Pancreas (tissue), 10 donors: ENCODE measurements around the gene YPEL4. TPM values are rescaled to one million over a fixed set of nuclear protein-coding genes. Genes with fewer than 3 reads are reported as not detected.
"Not testable (repeated sequence)": the region's sequence is repeated elsewhere in the genome, so short reads cannot be mapped to it uniquely, and the experiment has no call there.

ENCODE experiments used
- ATAC-seq, 4 donors: fragments of 200-7000 bp; cut with Tn5 transposase; one replicate each; pipeline versions ENCODE4 v1.8.0 to v1.9.1; 2020; ENCODE audit warnings: mild to moderate bottlenecking in 4 of 4, moderate library complexity in 4 of 4
- DNase-seq, 6 donors: peaks; one replicate each; pipeline ENCODE4 v3.0.0-alpha.2; 2020
- FAIRE-seq: peaks from 2 replicates; lab custom pipeline; 2012; peaks lifted over from hg19 to GRCh38; lab: Jason Lieb, UNC
- H3K27ac ChIP-seq, 4 donors: fragments of 200-600 bp; sonication (generic); 1 replicate in 3 of 4; 2 replicates in 1 of 4; pipeline versions ENCODE4 v1.5.0 to v1.8.0; 2020
- H3K27me3 ChIP-seq, 4 donors: fragments of 200-600 bp; one replicate each; pipeline ENCODE4 v1.8.0; 2021
- H3K36me3 ChIP-seq, 3 donors: fragments of 200-600 bp; sonication (generic) in 1 of 3; one replicate each; pipeline versions ENCODE4 v1.5.0 to v1.8.0; 2020 to 2021
- H3K4me1 ChIP-seq, 3 donors: fragments of 200-600 bp; one replicate each; pipeline ENCODE4 v1.8.0; 2021
- H3K4me3 ChIP-seq, 4 donors: fragments of 200-600 bp; sonication (generic) in 2 of 4; one replicate each; pipeline versions ENCODE4 v1.5.0 to v1.8.0; 2020 to 2021
- H3K9me3 ChIP-seq, 4 donors: fragments of 200-600 bp; one replicate each; pipeline ENCODE4 v1.8.0; 2021
- WGBS, 2 donors: extraction: QIAGEN DNeasy Blood & Tissue Kit; methylation state at CpG; one replicate each; pipeline ENCODE4 v1.1.7; 2013; 5-methylcytosine and 5-hydroxymethylcytosine counted together
- intact Hi-C, 3 donors: fragments of 100-400 bp; cut with DNase I; formaldehyde crosslinking; loops; one replicate each; pipeline versions ENCODE4 v1.11.1 to v1.14.2; 2022
- polyA plus RNA-seq, 2 donors: library from polyadenylated mRNA; stranded (reverse); fragments of 200-250 nt; gene quantifications; one replicate each; pipeline ENCODE4 v1.2.3, GENCODE V29; 2013
- total RNA-seq, 6 donors: library from RNA; stranded (reverse); fragmentation: NEBNext Ultra II Directional in 4 of 6; extraction: Animal tissue kit (Norgen Biotek cat#: 25700) in 4 of 6; gene quantifications; one replicate each; pipeline versions ENCODE4 v1.2.1 to v1.2.4, GENCODE V29; 2021 to 2023
- TF ChIP-seq, protein P1 (sequence below), 4 donors: fragments of 200-600 bp; sonication (generic) in 3 of 4; IDR thresholded peaks; one replicate each; pipeline versions ENCODE4 v1.5.0 to v1.8.0; 2021; ENCODE audit warnings: antibody characterized with exemption in 4 of 4
- donor health status: healthy with polysubstance abuse.
- donor health status: DM: no; HTN: no; CAD: no; lungs with moderate emphysema.
- donor health status: DM: no; HTN: no; CAD: no.
- donor health status: control.
- donor health status: control.
- donor health status: Bipolar disorder and iron deficiency.
- donor health status: DM: yes; HTN: yes; CAD: no.
- donor health status: DM: no; HTN: no; CAD: no.
- donor health status: DM: no; HTN: no; CAD: no.
- donor health status: DM: yes; HTN: yes; CAD: no.

YPEL4 gene
- total and polyA plus RNA-seq, 8 donors = 0.12 to 0.68 (median 0.28) TPM; not detected in 1

DNA sequence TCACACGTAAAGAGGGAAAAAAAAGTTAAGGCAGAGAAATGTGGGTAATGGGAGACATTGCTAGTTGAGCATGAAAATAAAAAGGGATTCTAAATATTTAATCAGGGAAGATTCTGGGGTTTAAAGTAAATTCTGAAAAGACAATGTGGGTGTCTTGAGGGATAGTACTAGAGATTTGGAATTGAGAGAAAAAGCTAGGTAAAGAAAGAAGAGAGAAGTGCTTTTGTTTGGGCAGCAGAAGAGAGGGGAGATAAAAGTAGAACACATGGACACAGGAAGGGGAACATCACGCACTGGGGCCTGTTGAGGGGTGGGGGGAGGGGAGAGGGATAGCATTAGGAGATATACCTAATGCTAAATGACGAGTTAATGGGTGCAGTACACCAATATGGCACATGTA, 3.5 kb upstream of the YPEL4 start:
- FAIRE-seq = no peak
- DNase-seq = no peak
- Histone ChIP-seq H3K27me3 (peaks cover 0 to 9% (median 0%) of the 10 kb centered on the region in 4 donors), H3K27ac (no peak overlapping the region), H3K4me1 (peaks cover 0 to 5% (median 4%) of the 10 kb centered on the region in 3 donors), H3K4me3 (no peak overlapping the region), H3K36me3 (no peaks in the 10 kb centered on the region), H3K9me3 (no peaks in the 10 kb centered on the region)
- intact Hi-C loops = no loop called here
- TF ChIP-seq, protein P1, sequence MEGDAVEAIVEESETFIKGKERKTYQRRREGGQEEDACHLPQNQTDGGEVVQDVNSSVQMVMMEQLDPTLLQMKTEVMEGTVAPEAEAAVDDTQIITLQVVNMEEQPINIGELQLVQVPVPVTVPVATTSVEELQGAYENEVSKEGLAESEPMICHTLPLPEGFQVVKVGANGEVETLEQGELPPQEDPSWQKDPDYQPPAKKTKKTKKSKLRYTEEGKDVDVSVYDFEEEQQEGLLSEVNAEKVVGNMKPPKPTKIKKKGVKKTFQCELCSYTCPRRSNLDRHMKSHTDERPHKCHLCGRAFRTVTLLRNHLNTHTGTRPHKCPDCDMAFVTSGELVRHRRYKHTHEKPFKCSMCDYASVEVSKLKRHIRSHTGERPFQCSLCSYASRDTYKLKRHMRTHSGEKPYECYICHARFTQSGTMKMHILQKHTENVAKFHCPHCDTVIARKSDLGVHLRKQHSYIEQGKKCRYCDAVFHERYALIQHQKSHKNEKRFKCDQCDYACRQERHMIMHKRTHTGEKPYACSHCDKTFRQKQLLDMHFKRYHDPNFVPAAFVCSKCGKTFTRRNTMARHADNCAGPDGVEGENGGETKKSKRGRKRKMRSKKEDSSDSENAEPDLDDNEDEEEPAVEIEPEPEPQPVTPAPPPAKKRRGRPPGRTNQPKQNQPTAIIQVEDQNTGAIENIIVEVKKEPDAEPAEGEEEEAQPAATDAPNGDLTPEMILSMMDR (IDR thresholded peaks at IDR 0.05) = no peak
- 42 to 48% methylated on average over 3 of the region's 3 CpGs for WGBS, 2 donors
- no peak for ATAC-seq

DNA sequence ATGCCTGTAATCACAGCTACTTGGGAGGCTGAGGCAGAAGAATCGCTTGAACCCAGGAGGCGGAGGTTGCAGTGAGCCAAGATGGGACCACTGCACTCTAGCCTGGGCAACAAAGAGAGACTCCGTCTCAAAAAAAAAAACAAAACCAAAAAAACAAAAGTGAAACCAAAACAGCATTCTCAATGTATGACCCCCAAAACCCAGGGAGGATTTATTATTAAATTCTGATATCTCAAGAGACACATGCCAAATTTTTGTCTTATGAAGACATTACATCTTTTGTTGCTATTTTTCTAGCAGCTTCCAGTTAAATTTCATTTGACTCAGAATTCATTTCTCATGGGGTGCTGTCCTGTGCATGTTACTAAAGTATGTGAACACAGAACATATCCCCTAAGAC, 3.0 kb upstream of the YPEL4 start:
- TF ChIP-seq, protein P1 (IDR thresholded peaks at IDR 0.05) = no peak
- Histone ChIP-seq H3K36me3 (no peaks in the 10 kb centered on the region), H3K4me1 (peaks cover 0 to 5% (median 4%) of the 10 kb centered on the region in 3 donors), H3K27ac (no peak overlapping the region), H3K4me3 (no peak overlapping the region), H3K27me3 (peaks cover 0 to 9% (median 0%) of the 10 kb centered on the region in 4 donors), H3K9me3 (no peaks in the 10 kb centered on the region)
- intact Hi-C loops = no loop called here
- ATAC-seq (no peak), FAIRE-seq (no peak), DNase-seq (no peak)
- WGBS, 2 donors = 72 to 79% methylated on average over 3 of the region's 3 CpGs

DNA sequence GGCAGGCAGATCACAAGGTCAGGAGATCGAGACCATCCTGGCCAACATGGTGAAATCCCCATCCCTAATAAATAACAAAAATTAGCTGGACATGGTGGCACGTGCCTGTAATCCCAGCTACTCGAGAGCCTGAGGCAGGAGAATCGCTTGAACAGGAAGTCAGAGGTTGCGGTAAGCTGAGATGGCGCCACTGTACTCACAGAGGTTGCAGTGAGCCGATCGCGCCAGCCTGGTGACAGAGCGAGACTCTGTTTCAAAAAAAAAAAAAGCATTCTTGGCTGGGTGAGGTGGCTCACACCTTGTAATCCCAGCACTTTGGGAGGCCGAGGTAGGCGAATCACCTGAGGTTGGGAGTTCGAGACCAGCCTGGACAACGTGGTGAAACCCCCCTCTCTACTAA, 2.5 kb upstream of the YPEL4 start:
- ATAC-seq, H3K27ac ChIP-seq, FAIRE-seq, H3K4me3 ChIP-seq, DNase-seq, intact Hi-C loops, H3K9me3 ChIP-seq, H3K27me3 ChIP-seq, H3K36me3 ChIP-seq, H3K4me1 ChIP-seq: not testable (repeated sequence)
- WGBS, 2 donors = 74 to 76% methylated on average over 14 of the region's 14 CpGs

DNA sequence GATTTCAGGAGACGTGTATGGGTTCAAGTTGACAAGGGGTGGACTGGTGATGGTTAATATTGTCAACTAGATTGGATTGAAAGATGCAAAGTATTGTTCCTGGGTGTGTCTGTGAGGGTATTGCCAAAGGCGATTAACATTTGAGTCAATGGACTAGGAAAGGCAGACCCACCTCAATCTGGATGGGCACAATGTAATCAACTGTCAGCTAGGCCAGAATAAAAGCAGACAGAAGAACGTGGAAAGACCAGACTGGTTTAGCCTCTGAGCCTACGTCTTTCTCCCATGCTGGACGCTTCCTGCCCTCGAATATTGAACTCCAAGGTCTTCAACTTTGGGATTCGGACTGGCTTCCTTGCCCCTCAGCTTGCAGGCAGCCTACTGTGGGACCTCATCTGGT, 1.7 kb upstream of the YPEL4 start:
- TF ChIP-seq, protein P1 (IDR thresholded peaks at IDR 0.05) = no peak
- Histone ChIP-seq H3K4me3 (no peak overlapping the region), H3K9me3 (no peaks in the 10 kb centered on the region), H3K36me3 (no peaks in the 10 kb centered on the region), H3K4me1 (no peaks in the 10 kb centered on the region), H3K27ac (no peak overlapping the region), H3K27me3 (peaks cover 0 to 9% (median 0%) of the 10 kb centered on the region in 4 donors)
- 59 to 69% methylated on average over 7 of the region's 7 CpGs for WGBS, 2 donors
- no peak for ATAC-seq
- no peak for FAIRE-seq
- DNase-seq = no peak
- intact Hi-C loops = no loop called here

DNA sequence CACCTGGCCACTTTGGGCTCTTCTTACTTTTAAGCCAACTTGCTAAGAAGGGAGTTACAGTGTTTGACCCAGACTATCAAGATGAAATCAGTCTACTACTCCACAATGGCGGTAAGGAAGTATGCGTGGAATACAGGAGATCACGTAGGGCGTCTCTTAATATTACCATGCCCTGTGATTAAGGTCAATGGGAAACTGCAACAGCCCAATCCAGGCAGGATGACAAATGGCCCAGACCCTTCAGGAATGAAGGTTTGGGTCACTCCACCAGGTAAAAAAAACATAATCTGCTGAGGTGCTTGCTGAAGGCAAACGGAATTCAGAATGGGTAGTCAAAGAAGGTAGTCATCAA, 1.0 kb upstream of the YPEL4 start:
- intact Hi-C loops = no loop called here
- ATAC-seq = no peak
- H3K4me1 ChIP-seq = no peaks in the 10 kb centered on the region
- WGBS, 2 donors = 61 to 63% methylated on average over 5 of the region's 5 CpGs
- H3K27ac ChIP-seq = no peak overlapping the region
- TF ChIP-seq, protein P1 (IDR thresholded peaks at IDR 0.05) = no peak
- H3K36me3 ChIP-seq = no peaks in the 10 kb centered on the region
- no peak overlapping the region for H3K4me3 ChIP-seq
- FAIRE-seq = no peak
- DNase-seq = no peak
- no peaks in the 10 kb centered on the region for H3K9me3 ChIP-seq
- peaks cover 0 to 9% (median 0%) of the 10 kb centered on the region in 4 donors for H3K27me3 ChIP-seq
